IPS-20b (cell line): ENCODE measurements around the gene CISD1.
"Not testable (repeated sequence)": the region's sequence is repeated elsewhere in the genome, so short reads cannot be mapped to it uniquely, and the experiment has no call there.

ENCODE experiments used
- H3K27ac ChIP-seq: one replicate; pipeline ENCODE4 v1.5.1; 2013; ENCODE audit warnings: low read length
- H3K27me3 ChIP-seq: 2 replicates; pipeline ENCODE4 v1.6.1; 2013; ENCODE audit warnings: mild to moderate bottlenecking, low read length, inconsistent platforms; ENCODE audit not compliant: insufficient read depth
- H3K36me3 ChIP-seq: 2 replicates; pipeline ENCODE4 v1.6.1; 2013; ENCODE audit warnings: low read depth, mild to moderate bottlenecking, inconsistent platforms, low read length, moderate library complexity; ENCODE audit not compliant: insufficient read depth
- H3K4me1 ChIP-seq: 2 replicates; pipeline ENCODE4 v1.6.1; 2013; ENCODE audit warnings: mild to moderate bottlenecking, control low read depth, inconsistent platforms, low read length, moderate library complexity; ENCODE audit not compliant: insufficient read depth
- H3K4me3 ChIP-seq: 2 replicates; pipeline ENCODE4 v1.5.1; 2013; ENCODE audit warnings: mild to moderate bottlenecking, low read length, inconsistent platforms
- H3K9ac ChIP-seq: 2 replicates; pipeline ENCODE4 v1.6.1; 2013; ENCODE audit warnings: low read depth, mild to moderate bottlenecking, inconsistent platforms, low read length, moderate library complexity
- H3K9me3 ChIP-seq: 2 replicates; pipeline ENCODE4 v1.6.1; 2013; ENCODE audit warnings: mild to moderate bottlenecking, low read depth, low read length, inconsistent platforms; ENCODE audit not compliant: insufficient read depth

CISD1 gene

GRCh38 chr10:58268946-58269781, at the start of gene CISD1:
Gene CISD1 (plus strand): TSS chr10:58269162. CDS start chr10:58269274, 112 bp downstream.
- peak within 1 kb of the TSS; percentile 96 for H3K4me3 ChIP-seq
- H3K27ac ChIP-seq: peak within 1 kb of the TSS; percentile 33
- H3K36me3 ChIP-seq: no peaks in the 10 kb centered on the region
- peaks cover 29% of the 10 kb centered on the region for H3K4me1 ChIP-seq
- peak within 1 kb of the TSS; percentile 84; the same call in 1 of the 2 replicates for H3K9ac ChIP-seq
- no peaks in the 10 kb centered on the region for H3K9me3 ChIP-seq
- H3K27me3 ChIP-seq: peaks cover 16% of the 10 kb centered on the region

- Histone ChIP-seq H3K27me3 (no peaks in the 10 kb centered on the region), H3K27ac (no peak overlapping the region), H3K4me1 (no peaks in the 10 kb centered on the region), H3K9ac (no peak overlapping the region), H3K4me3 (no peak overlapping the region), H3K36me3 (no peaks in the 10 kb centered on the region), H3K9me3 (no peaks in the 10 kb centered on the region)
Observed at GRCh38 chr10:58219875-58220274, 49.1 kb upstream of the CISD1 start.

GRCh38 chr10:58220769-58221451, 48.1 kb upstream of the CISD1 start:
- H3K9ac ChIP-seq: no peak overlapping the region
- no peaks in the 10 kb centered on the region for H3K9me3 ChIP-seq
- H3K36me3 ChIP-seq: no peaks in the 10 kb centered on the region
- no peak overlapping the region for H3K27ac ChIP-seq
- no peaks in the 10 kb centered on the region for H3K4me1 ChIP-seq
- no peaks in the 10 kb centered on the region for H3K27me3 ChIP-seq
- no peak overlapping the region for H3K4me3 ChIP-seq

GRCh38 chr10:58225654-58226053, 43.3 kb upstream of the CISD1 start:
- Histone ChIP-seq H3K27ac (no peak overlapping the region), H3K36me3 (0 out of 2 replicates have a peak, but pooled peaks cover 4% of the 10 kb centered on the region), H3K9me3 (no peaks in the 10 kb centered on the region), H3K4me3 (no peak overlapping the region), H3K27me3 (no peaks in the 10 kb centered on the region), H3K4me1 (no peaks in the 10 kb centered on the region), H3K9ac (no peak overlapping the region)

GRCh38 chr10:58229856-58230255, 39.1 kb upstream of the CISD1 start:
- not testable (repeated sequence) for H3K36me3 ChIP-seq, H3K9ac ChIP-seq, H3K4me1 ChIP-seq, H3K27me3 ChIP-seq, H3K9me3 ChIP-seq, H3K4me3 ChIP-seq, H3K27ac ChIP-seq

- Histone ChIP-seq H3K27ac (no peak overlapping the region), H3K4me3 (no peak overlapping the region), H3K36me3 (no peaks in the 10 kb centered on the region), H3K4me1 (peaks cover 12% of the 10 kb centered on the region), H3K27me3 (no peaks in the 10 kb centered on the region), H3K9me3 (no peaks in the 10 kb centered on the region), H3K9ac (no peak overlapping the region)
Observed at GRCh38 chr10:58237014-58237834, 31.7 kb upstream of the CISD1 start.

- Histone ChIP-seq H3K4me3 (no peak overlapping the region), H3K4me1 (peaks cover 12% of the 10 kb centered on the region), H3K9ac (no peak overlapping the region), H3K27ac (no peak overlapping the region), H3K36me3 (no peaks in the 10 kb centered on the region), H3K27me3 (no peaks in the 10 kb centered on the region), H3K9me3 (no peaks in the 10 kb centered on the region)
Observed at GRCh38 chr10:58239561-58240169, 29.3 kb upstream of the CISD1 start.

GRCh38 chr10:58240531-58240930, 28.4 kb upstream of the CISD1 start:
- no peak overlapping the region for H3K9ac ChIP-seq
- no peak overlapping the region for H3K4me3 ChIP-seq
- peaks cover 12% of the 10 kb centered on the region for H3K4me1 ChIP-seq
- H3K9me3 ChIP-seq: peaks cover 6% of the 10 kb centered on the region
- no peaks in the 10 kb centered on the region for H3K36me3 ChIP-seq
- no peak overlapping the region for H3K27ac ChIP-seq
- H3K27me3 ChIP-seq: no peaks in the 10 kb centered on the region

- Histone ChIP-seq H3K9ac (no peak overlapping the region), H3K27ac (no peak overlapping the region), H3K4me3 (no peak overlapping the region), H3K27me3 (no peaks in the 10 kb centered on the region), H3K9me3 (peaks cover 6% of the 10 kb centered on the region), H3K36me3 (no peaks in the 10 kb centered on the region), H3K4me1 (peaks cover 12% of the 10 kb centered on the region)
Observed at GRCh38 chr10:58241346-58241745, 27.6 kb upstream of the CISD1 start.

- Histone ChIP-seq H3K9me3 (peaks cover 6% of the 10 kb centered on the region), H3K36me3 (no peaks in the 10 kb centered on the region), H3K27ac (no peak overlapping the region), H3K9ac (no peak overlapping the region), H3K4me1 (peaks cover 12% of the 10 kb centered on the region), H3K4me3 (no peak overlapping the region), H3K27me3 (no peaks in the 10 kb centered on the region)
Observed at GRCh38 chr10:58243269-58243668, 25.7 kb upstream of the CISD1 start.

GRCh38 chr10:58243801-58244200, 25.2 kb upstream of the CISD1 start:
- not testable (repeated sequence) for H3K36me3 ChIP-seq, H3K27me3 ChIP-seq, H3K9ac ChIP-seq, H3K9me3 ChIP-seq, H3K4me3 ChIP-seq, H3K27ac ChIP-seq
- H3K4me1 ChIP-seq: peaks cover 12% of the 10 kb centered on the region
